ENCODE results near the gene IL4.
A peak's percentile ranks its signal among the peaks of the same experiment; 100 is the strongest.

IL4 gene

DNA sequence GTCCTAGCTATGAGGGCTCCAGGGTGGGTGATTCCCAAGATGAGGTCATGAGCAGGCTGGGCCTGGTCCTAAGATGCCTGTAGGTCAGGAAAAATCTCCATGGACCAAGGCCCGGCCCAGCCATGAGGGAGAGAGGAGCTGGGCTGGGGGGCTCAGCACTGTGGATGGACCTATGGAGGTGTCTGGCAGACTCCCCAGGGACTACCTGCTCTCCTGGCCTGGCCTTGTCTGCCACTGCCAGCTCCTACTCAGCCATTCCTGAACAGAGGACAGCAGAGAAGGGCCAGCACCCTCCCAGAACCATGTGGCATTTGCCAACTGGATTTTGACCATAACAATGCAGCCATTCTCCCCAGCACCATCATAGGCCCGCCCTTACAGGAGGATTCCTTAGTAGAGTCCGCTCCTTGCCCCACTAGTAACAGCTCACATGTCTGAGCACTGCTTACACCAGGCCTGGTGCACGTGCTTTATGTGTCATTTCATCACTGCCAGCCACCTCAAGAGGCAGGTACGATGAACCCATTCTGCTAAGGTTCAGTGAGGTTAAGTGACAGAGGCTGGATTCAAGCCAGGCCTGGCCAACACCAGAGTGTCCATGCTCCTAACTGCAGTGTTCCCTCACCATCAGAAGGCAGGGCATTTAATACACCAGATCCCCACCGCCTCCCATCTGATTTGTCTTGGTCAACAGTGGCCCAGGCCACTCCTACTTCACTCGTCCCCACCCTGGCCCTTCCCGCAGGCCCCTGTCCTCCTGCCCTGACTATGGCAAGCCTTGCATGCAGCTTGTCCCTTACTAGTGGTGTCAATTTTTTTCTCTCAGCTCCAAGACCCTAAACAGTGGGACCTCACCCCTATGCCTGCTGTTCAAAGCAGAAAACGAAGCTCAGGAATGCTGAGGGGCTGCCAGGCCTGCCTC, 15.1 kb upstream of the IL4 start:
- no peak for DNase-seq

- DNase-seq, result no peak
Observed at GRCh38 chr5:132659598-132660493, 13.9 kb upstream of the IL4 start.

DNA sequence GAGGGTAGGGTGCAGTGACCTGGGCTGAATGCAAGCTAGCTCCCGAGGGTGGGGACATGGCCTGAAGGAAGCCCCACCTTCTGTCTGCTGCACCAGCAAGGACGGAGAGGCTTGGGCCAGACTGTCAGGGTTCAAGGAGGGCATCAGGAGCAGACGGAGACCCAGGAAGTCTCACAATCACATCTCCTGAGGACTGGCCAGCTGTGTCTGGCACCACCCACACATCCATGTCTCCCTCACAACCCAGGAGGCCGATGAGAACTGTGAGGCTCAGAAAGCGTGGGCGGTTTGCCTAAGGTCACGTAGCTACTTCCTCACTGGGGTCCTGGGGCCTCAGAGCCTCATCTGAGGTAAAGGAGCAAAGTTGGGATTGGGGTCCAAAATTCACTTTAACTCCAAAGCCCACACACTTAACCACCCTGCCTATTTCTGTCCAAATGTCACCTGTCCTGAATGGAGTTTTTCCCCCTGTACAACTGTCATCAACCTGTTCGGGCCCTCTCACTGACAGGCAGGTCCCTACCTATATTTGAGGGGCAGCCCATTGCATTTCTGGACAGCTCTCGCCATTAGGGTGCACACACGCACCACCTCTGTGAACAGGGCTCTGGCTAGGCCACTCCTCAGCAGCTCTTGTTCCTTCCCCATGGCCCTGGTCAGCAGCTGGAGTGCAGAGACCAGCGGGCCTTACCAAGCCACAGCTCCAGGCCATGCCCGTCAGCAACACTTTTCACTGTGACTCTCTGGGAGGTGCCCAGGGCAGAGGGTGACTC, 12.4 kb upstream of the IL4 start:
- no peak for DNase-seq

- no peak for DNase-seq
Observed at GRCh38 chr5:132662004-132662401, 11.8 kb upstream of the IL4 start.

- DNase-seq, result no peak
Observed at GRCh38 chr5:132662925-132663770, 10.6 kb upstream of the IL4 start.

GRCh38 chr5:132663771-132664695, 9.8 kb upstream of the IL4 start:
- no peak for DNase-seq

- no peak for DNase-seq
Observed at GRCh38 chr5:132664696-132665209, 9.0 kb upstream of the IL4 start.

DNA sequence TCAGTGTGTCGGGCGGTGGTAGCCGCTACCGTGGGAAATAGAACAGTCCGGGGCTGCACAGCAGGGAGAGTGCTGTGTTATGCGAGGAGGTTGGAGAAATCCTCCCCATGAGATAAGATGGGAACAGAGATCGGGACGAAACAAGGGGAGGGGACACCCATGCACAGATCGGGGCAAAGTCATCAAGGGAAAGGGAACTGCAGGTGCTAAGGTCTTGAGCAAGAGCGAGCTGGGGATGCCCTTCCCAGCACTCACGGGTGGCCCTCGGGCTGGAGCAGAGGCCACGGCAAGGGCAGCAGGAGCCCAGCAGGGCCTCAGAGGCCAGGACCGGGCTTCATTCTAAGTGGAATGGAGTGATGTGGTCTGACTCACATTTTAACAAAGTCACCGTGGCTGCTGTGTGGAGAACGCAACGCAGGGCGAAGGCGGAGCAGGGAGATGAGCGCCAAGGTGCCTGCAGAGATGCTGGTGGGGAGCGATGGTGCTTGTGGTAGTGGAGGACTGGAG, 8.2 kb upstream of the IL4 start:
- DNase-seq, result no peak

DNA sequence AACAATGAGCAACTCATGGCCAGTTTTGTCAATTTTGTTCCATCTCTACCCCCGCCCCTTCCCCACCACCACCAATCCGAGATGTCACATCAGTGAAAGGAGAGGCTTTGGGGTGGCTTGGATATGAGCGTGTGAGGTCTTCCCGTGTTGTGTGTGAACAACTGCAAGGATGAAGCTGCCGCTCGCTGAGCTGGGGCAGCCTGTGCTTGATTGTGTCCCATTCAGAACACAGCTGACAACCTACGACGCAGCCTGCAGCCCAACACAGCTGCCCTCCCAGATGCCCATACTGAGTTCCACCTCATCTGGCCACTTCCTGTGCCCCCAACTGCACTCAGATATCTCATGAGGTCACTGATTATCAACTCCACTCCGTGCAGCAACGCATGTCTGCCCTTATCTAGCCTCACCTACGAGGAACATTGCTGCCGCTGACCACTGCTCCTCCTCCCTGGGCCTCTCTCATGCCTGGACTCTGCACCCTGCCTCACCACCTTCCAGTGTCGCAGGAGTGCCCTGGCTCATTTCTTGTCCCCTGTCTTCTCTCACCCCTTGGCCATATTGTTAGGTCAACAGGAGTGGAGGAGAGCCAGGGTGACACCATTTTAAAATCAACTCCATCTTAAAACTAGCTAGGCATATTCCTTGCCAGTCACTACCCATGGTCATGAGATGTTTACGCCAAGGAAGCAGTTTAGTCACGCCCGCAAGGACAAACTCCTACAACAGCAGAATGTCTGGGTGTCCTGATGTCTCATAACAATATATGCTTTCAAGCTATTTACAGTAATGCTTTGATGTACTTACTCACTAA, 7.3 kb upstream of the IL4 start:
- DNase-seq, result no peak

GRCh38 chr5:132667309-132667708, 6.5 kb upstream of the IL4 start:
- no peak for DNase-seq

- no peak for DNase-seq
Observed at GRCh38 chr5:132667761-132668705, 5.8 kb upstream of the IL4 start.

GRCh38 chr5:132668706-132669454, 4.9 kb upstream of the IL4 start:
- DNase-seq, result peak; percentile 56

DNA sequence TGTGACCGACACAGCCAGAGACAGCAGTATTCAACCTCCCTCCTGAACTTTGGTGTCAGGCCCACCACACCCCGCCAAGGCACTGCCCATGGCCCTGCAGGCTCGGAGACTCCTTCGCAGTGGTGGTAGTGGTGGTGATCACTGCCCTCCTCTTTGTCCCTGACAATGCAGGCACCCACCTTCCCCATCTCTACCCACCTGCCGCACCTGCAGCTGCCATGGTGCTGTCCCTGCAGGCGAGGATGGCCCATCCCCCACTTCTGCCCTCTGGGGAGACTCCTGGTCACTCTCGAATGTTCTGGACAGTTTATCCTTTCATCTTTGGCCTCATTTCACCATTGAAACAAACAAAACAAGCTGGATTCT, 4.4 kb upstream of the IL4 start:
- DNase-seq, result no peak

GRCh38 chr5:132669966-132670882, 3.6 kb upstream of the IL4 start:
- DNase-seq, result no peak

- no peak for DNase-seq
Observed at GRCh38 chr5:132671000-132671399, 2.8 kb upstream of the IL4 start.

- no peak for DNase-seq
Observed at GRCh38 chr5:132673488-132673887, 301 bp upstream of the IL4 start.
